Hematopoietic multipotent progenitor cell treated with erythropoietin and hydrocortisone succinate and interleukin-3 and kit ligand, for 4 days (in vitro differentiated cells): ENCODE data around the gene GALNT17.
A peak's percentile ranks its signal among the peaks of the same experiment; 100 is the strongest.

ENCODE experiments used
- DNase-seq: peaks from one replicate; pipeline ENCODE4 v3.0.0-alpha.2; 2015

GALNT17 gene

GRCh38 chr7:71511361-71511807 lies 379.4 kb downstream of the GALNT17 start:
- peak; percentile 3 for DNase-seq

- DNase-seq = no peak
Observed at GRCh38 chr7:71517940-71518699, 386.2 kb downstream of the GALNT17 start.

- no peak for DNase-seq
Observed at GRCh38 chr7:71518880-71519279, 386.9 kb downstream of the GALNT17 start.

- no peak for DNase-seq
Observed at GRCh38 chr7:71521506-71521905, 389.6 kb downstream of the GALNT17 start.

GRCh38 chr7:71526106-71526505 lies 394.2 kb downstream of the GALNT17 start:
- DNase-seq = no peak

- DNase-seq = no peak
Observed at GRCh38 chr7:71527213-71527612, 395.3 kb downstream of the GALNT17 start.

GRCh38 chr7:71535616-71536015 lies 403.7 kb downstream of the GALNT17 start:
- no peak for DNase-seq

- no peak for DNase-seq
Observed at GRCh38 chr7:71538210-71538609, 406.3 kb downstream of the GALNT17 start.

GRCh38 chr7:71539615-71540014 lies 407.7 kb downstream of the GALNT17 start:
- DNase-seq = no peak

- no peak for DNase-seq
Observed at GRCh38 chr7:71541707-71542353, 409.9 kb downstream of the GALNT17 start.

- DNase-seq = no peak
Observed at GRCh38 chr7:71543396-71543795, 411.5 kb downstream of the GALNT17 start.

- no peak for DNase-seq
Observed at GRCh38 chr7:71544816-71545215, 412.9 kb downstream of the GALNT17 start.

- DNase-seq = no peak
Observed at GRCh38 chr7:71547426-71547825, 415.5 kb downstream of the GALNT17 start.

- DNase-seq = no peak
Observed at GRCh38 chr7:71548746-71549145, 416.8 kb downstream of the GALNT17 start.

- no peak for DNase-seq
Observed at GRCh38 chr7:71553306-71553705, 421.4 kb downstream of the GALNT17 start.

- DNase-seq = no peak
Observed at GRCh38 chr7:71555758-71556157, 423.8 kb downstream of the GALNT17 start.

GRCh38 chr7:71558806-71559613 lies 427.1 kb downstream of the GALNT17 start:
- DNase-seq = no peak

- no peak for DNase-seq
Observed at GRCh38 chr7:71560354-71560995, 428.5 kb downstream of the GALNT17 start.

- no peak for DNase-seq
Observed at GRCh38 chr7:71563276-71563675, 431.3 kb downstream of the GALNT17 start.

GRCh38 chr7:71566376-71566775 lies 434.4 kb downstream of the GALNT17 start:
- no peak for DNase-seq

GRCh38 chr7:71566991-71567390 lies 435.0 kb downstream of the GALNT17 start:
- no peak for DNase-seq

- no peak for DNase-seq
Observed at GRCh38 chr7:71574153-71574860, 442.4 kb downstream of the GALNT17 start.
